ENCODE data around the gene GPC1.
A peak's percentile ranks its signal among the peaks of the same experiment; 100 is the strongest.

Gene GPC1

GRCh38 chr2:240499309-240500301 is 64.1 kb downstream of the GPC1 start:
- peak in 7 of 42 donors; percentile 1 to 23 (median 9) for DNase-seq
- intact Hi-C loops (cut with DNase I): no loop called here

GRCh38 chr2:240500561-240501423 is 65.3 kb downstream of the GPC1 start:
- peak in 8 of 42 donors; percentile 3 to 39 (median 10) for DNase-seq
- intact Hi-C loops (cut with DNase I): no loop called here

GRCh38 chr2:240501531-240501991 is 66.1 kb downstream of the GPC1 start:
- DNase-seq: peak in 7 of 42 donors; percentile 1 to 33 (median 9)
- intact Hi-C loops (cut with DNase I): no loop called here

- peak in 4 of 42 donors; percentile 1 to 39 (median 11) for DNase-seq
- intact Hi-C loops (cut with DNase I): no loop called here
Observed at GRCh38 chr2:240502059-240502429, 66.6 kb downstream of the GPC1 start.

GRCh38 chr2:240502430-240503121 is 67.1 kb downstream of the GPC1 start:
- peak in 7 of 42 donors; percentile 2 to 21 (median 6) for DNase-seq
- intact Hi-C loops (cut with DNase I): no loop called here

- intact Hi-C loops (cut with DNase I): no loop called here
- peak in 5 of 42 donors; percentile 2 to 36 (median 8) for DNase-seq
Observed at GRCh38 chr2:240503375-240503774, 67.9 kb downstream of the GPC1 start.

GRCh38 chr2:240503848-240504247 is 68.4 kb downstream of the GPC1 start:
- peak in 6 of 42 donors; percentile 2 to 22 (median 5) for DNase-seq
- intact Hi-C loops (cut with DNase I): no loop called here

- intact Hi-C loops (cut with DNase I): no loop called here
- DNase-seq: peak in 7 of 42 donors; percentile 2 to 22 (median 11)
Observed at GRCh38 chr2:240505910-240506309, 70.4 kb downstream of the GPC1 start.

GRCh38 chr2:240506406-240507059 is 71.1 kb downstream of the GPC1 start:
- intact Hi-C loops (cut with DNase I): no loop called here
- DNase-seq: peak in 7 of 42 donors; percentile 6 to 34 (median 16)

- intact Hi-C loops (cut with DNase I): no loop called here
- peak in 6 of 42 donors; percentile 5 to 25 (median 12) for DNase-seq
Observed at GRCh38 chr2:240507060-240507777, 71.8 kb downstream of the GPC1 start.

GRCh38 chr2:240507778-240508251 is 72.4 kb downstream of the GPC1 start:
- intact Hi-C loops (cut with DNase I): no loop called here
- peak in 7 of 42 donors; percentile 2 to 18 (median 15) for DNase-seq

GRCh38 chr2:240508832-240509545 is 73.5 kb downstream of the GPC1 start:
- peak in 5 of 42 donors; percentile 3 to 33 (median 8) for DNase-seq
- intact Hi-C loops (cut with DNase I): no loop called here

GRCh38 chr2:240509667-240510512 is 74.4 kb downstream of the GPC1 start:
- DNase-seq: peak in 6 of 42 donors; percentile 2 to 22 (median 6)
- intact Hi-C loops (cut with DNase I): no loop called here

GRCh38 chr2:240510513-240511210 is 75.2 kb downstream of the GPC1 start:
- peak in 5 of 42 donors; percentile 1 to 9 (median 4) for DNase-seq
- intact Hi-C loops (cut with DNase I): no loop called here
